ENCODE data around the gene EXOSC5. TPM values are rescaled to one million over a fixed set of nuclear protein-coding genes. Genes with fewer than 3 reads are reported as not detected.

Gene EXOSC5
- polyA plus RNA-seq, 1 donor from 2014 or later = 42.0 TPM

GRCh38 chr19:41403181-41403970, 6.2 kb upstream of the EXOSC5 start:
- Histone ChIP-seq H4K20me1 (ENCODE audit: insufficient read depth) (no peaks in the 10 kb centered on the region), H3K27me3 (ENCODE audit: insufficient read depth, low read depth, low read length) (no peaks in the 10 kb centered on the region), H3K9me2 (ENCODE audit: insufficient read depth, low read length) (no peaks in the 10 kb centered on the region), H2AFZ (ENCODE audit: low read depth, low read length) (no peak overlapping the region), H3K36me3 (ENCODE audit: insufficient read depth, low read length) (no peaks in the 10 kb centered on the region), H3K4me2 (ENCODE audit: low read length) (no peak overlapping the region), H3K79me2 (replicated peaks; ENCODE audit: insufficient read depth, low read length) (peaks cover 7% of the 10 kb centered on the region), H3K9me3 (ENCODE audit: low read length) (no peaks in the 10 kb centered on the region), H3K9ac (ENCODE audit: low read length) (no peak overlapping the region), H3K27ac (ENCODE audit: low read length) (no peak overlapping the region), H3F3A (ENCODE audit: insufficient read depth, low read length, poor library complexity, severe bottlenecking) (no peaks in the 10 kb centered on the region), H3K4me3 (ENCODE audit: low read length) (no peak overlapping the region)
- TF ChIP-seq EZH2 (IDR thresholded peaks at IDR 0.05; ENCODE audit: borderline replicate concordance, insufficient read depth, low read length, poor library complexity, severe bottlenecking) = no peak
- no peak for TF ChIP-seq TAF1 (IDR thresholded peaks at IDR 0.05; ENCODE audit: low read depth)
- no peak for TF ChIP-seq EP300 (conservative IDR thresholded peaks at IDR 0.05; ENCODE audit: poor library complexity, severe bottlenecking)
- TF ChIP-seq MXI1 (conservative IDR thresholded peaks at IDR 0.05; ENCODE audit: poor library complexity, severe bottlenecking) = no peak
- TF ChIP-seq REST (IDR thresholded peaks at IDR 0.05; ENCODE audit: borderline replicate concordance) = no peak
- TF ChIP-seq SMC3 (conservative IDR thresholded peaks at IDR 0.05; ENCODE audit: poor library complexity) = no peak
- TF ChIP-seq POLR2AphosphoS5 (IDR thresholded peaks at IDR 0.05) = no peak
- no peak for TF ChIP-seq RAD21 (conservative IDR thresholded peaks at IDR 0.05)
- TF ChIP-seq CTCF (IDR thresholded peaks at IDR 0.05; ENCODE audit: poor library complexity, severe bottlenecking) = no peak

GRCh38 chr19:41402010-41402409, 4.9 kb upstream of the EXOSC5 start:
- no peaks in the 10 kb centered on the region for H4K20me1 ChIP-seq (ENCODE audit: insufficient read depth)
- H3K9me3 ChIP-seq (ENCODE audit: low read length) = no peaks in the 10 kb centered on the region
- no peaks in the 10 kb centered on the region for H3K27me3 ChIP-seq (ENCODE audit: insufficient read depth, low read depth, low read length)
- no peak overlapping the region for H2AFZ ChIP-seq (ENCODE audit: low read depth, low read length)
- TF ChIP-seq EZH2 (IDR thresholded peaks at IDR 0.05; ENCODE audit: borderline replicate concordance, insufficient read depth, low read length, poor library complexity, severe bottlenecking) (no peak), POLR2AphosphoS5 (IDR thresholded peaks at IDR 0.05) (no peak), TAF1 (IDR thresholded peaks at IDR 0.05; ENCODE audit: low read depth) (no peak), RAD21 (conservative IDR thresholded peaks at IDR 0.05) (no peak), REST (IDR thresholded peaks at IDR 0.05; ENCODE audit: borderline replicate concordance) (no peak), MXI1 (conservative IDR thresholded peaks at IDR 0.05; ENCODE audit: poor library complexity, severe bottlenecking) (no peak), SMC3 (conservative IDR thresholded peaks at IDR 0.05; ENCODE audit: poor library complexity) (no peak), CTCF (IDR thresholded peaks at IDR 0.05; ENCODE audit: poor library complexity, severe bottlenecking) (no peak), EP300 (conservative IDR thresholded peaks at IDR 0.05; ENCODE audit: poor library complexity, severe bottlenecking) (no peak)
- H3K9me2 ChIP-seq (ENCODE audit: insufficient read depth, low read length) = no peaks in the 10 kb centered on the region
- H3F3A ChIP-seq (ENCODE audit: insufficient read depth, low read length, poor library complexity, severe bottlenecking) = no peaks in the 10 kb centered on the region
- H3K9ac ChIP-seq (ENCODE audit: low read length) = no peak overlapping the region
- H3K36me3 ChIP-seq (ENCODE audit: insufficient read depth, low read length) = no peaks in the 10 kb centered on the region
- H3K27ac ChIP-seq (ENCODE audit: low read length) = no peak overlapping the region
- no peak overlapping the region for H3K4me2 ChIP-seq (ENCODE audit: low read length)
- peaks cover 15% of the 10 kb centered on the region for H3K79me2 ChIP-seq (replicated peaks; ENCODE audit: insufficient read depth, low read length)
- no peak overlapping the region for H3K4me3 ChIP-seq (ENCODE audit: low read length)
